BLaER1 (cell line): ENCODE results near the gene CUBN.

Source experiments
- H3K27ac ChIP-seq: shearing (Covaris generic); formaldehyde crosslinking; 2 replicates; pipeline ENCODE4 v1.8.1; 2022
- H3K27me3 ChIP-seq: shearing (Covaris generic); formaldehyde crosslinking; 2 replicates; pipeline ENCODE4 v1.8.1; 2022
- H3K36me3 ChIP-seq: shearing (Covaris generic); formaldehyde crosslinking; 2 replicates; pipeline ENCODE4 v1.8.1; 2022
- H3K4me1 ChIP-seq: shearing (Covaris generic); formaldehyde crosslinking; 2 replicates; pipeline ENCODE4 v1.8.1; 2022
- H3K4me2 ChIP-seq: shearing (Covaris generic); formaldehyde crosslinking; 2 replicates; pipeline ENCODE4 v1.8.1; 2022
- H3K4me3 ChIP-seq: shearing (Covaris generic); formaldehyde crosslinking; 2 replicates; pipeline ENCODE4 v1.8.1; 2022
- H3K9ac ChIP-seq: shearing (Covaris generic); formaldehyde crosslinking; 2 replicates; pipeline ENCODE4 v1.8.1; 2022
- H3K9me3 ChIP-seq: shearing (Covaris generic); formaldehyde crosslinking; 2 replicates; pipeline ENCODE4 v1.8.1; 2022
- H4K20me1 ChIP-seq: shearing (Covaris generic); formaldehyde crosslinking; 2 replicates; pipeline ENCODE4 v1.8.1; 2022
- Cebpa-rat ChIP-seq: shearing (Covaris generic); IDR thresholded peaks from 2 replicates; pipeline ENCODE4 v1.8.1; 2022

CUBN gene

DNA sequence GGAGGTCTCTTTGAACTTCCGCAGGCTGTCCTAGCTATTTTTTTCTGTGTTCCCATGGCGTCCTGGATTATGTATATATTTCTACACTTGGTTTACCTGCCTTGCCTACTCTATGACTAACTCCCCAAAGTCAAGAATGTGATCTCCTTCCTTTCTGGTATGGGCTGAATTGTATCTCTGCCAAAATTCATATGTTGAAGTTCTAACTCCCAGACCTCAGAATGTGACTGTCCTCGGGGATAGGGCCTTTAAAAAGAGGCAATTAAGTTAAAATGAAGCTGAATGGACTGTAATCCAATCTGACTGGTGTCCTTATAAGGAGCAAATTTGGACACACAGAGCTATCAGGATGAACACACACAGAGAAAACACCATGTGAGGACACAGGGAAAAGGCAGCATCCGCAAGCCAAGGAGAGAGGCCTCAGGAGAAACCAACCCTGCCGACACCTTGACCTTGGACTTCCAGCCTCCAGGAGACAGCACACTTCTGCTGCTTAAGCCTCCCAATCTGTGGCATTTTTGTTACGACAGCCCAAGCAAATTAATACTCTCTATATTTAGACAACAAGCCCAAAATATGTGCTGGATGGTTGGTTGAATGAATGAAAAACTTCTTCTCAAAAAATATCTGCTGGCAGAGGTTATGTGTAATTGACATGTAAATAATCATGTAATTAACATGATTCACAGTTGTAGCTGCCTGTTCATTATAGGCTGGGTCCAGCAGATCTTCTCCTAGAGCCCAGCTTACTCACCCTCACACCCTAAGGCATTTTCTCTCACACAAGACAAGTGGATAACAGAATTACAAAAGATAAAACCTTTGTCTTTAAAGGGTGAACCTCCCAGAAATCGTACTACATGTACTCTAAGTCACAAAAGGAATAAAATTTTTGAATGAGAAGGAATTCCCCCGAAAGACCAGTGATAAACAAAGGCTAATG, 123.7 kb downstream of the CUBN start:
- Histone ChIP-seq H3K9me3 (peaks cover 14% of the 10 kb centered on the region; the same call in 1 of the 2 replicates), H3K9ac (no peak overlapping the region), H3K27me3 (no peaks in the 10 kb centered on the region), H3K4me3 (no peak overlapping the region), H3K4me1 (peaks cover 27% of the 10 kb centered on the region), H3K27ac (no peak overlapping the region), H3K36me3 (no peaks in the 10 kb centered on the region), H3K4me2 (no peak overlapping the region), H4K20me1 (no peaks in the 10 kb centered on the region)
- no peak for TF ChIP-seq Cebpa-rat

DNA sequence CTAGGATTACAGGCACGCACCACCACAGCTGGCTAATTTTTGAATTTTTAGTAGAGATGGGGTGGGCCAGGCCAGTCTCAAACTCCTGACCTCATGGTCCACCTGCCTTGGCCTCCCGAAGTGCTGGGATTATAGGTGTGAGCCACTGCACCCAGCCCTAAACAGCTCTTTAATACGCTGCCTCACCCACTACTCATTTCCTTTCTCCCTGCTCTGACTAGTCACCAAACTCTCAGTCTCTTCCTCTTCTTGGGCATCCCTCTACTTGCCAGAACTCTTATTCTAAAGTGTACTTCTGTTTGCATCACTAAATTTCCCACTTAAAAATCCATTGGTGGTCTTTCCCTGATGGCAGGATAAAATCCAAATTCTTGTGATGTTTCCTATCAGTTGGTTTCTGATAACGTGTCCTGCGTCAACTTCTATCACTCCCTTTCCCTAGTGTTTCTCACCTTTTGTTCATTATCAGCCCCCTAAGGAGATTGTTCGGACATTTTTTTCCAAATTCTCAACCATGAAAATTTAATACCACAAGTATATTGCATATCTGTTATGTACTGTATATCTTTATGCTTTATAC, 124.7 kb downstream of the CUBN start:
- Histone ChIP-seq H3K27ac (no peak overlapping the region), H3K4me1 (peaks cover 27% of the 10 kb centered on the region), H3K36me3 (no peaks in the 10 kb centered on the region), H3K9ac (no peak overlapping the region), H3K4me2 (no peak overlapping the region), H3K4me3 (no peak overlapping the region), H3K9me3 (0 out of 2 replicates have a peak, but pooled peaks cover 16% of the 10 kb centered on the region), H3K27me3 (no peaks in the 10 kb centered on the region), H4K20me1 (no peaks in the 10 kb centered on the region)
- TF ChIP-seq Cebpa-rat: no peak

DNA sequence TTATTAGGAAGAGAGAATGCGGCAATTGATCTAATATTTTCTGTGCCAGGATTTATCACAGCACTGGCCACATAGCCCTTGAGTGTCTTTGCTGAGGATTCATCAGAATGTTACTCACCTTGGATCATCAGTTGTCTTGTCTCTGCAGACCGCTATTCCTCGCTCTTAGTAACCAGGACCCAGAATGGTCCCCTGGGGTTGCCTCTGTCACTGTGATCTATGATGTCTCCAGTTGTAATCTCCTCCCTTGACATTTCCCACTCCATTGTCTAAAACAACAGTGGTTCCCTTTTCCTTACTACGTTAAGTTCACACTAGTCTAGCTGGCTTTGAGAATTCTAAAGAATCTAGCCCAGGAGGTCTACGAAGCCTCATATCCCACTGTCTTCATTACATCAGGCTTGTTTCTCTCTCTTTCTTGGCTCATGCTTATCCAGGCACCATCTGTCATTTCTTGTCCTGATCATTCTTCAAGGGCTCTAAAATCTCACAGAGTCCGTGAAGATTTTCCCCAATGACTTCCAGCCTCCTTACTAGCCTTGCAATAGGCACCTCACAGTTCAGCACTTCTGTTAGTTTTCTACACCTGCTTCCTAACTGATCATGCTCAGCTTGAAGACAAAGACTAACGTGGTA, 125.8 kb downstream of the CUBN start:
- Histone ChIP-seq H3K27me3 (no peaks in the 10 kb centered on the region), H3K27ac (no peak overlapping the region), H3K4me2 (peak overlapping the region; percentile 37), H3K4me3 (no peak overlapping the region), H3K9ac (no peak overlapping the region), H3K36me3 (no peaks in the 10 kb centered on the region), H3K4me1 (peaks cover 27% of the 10 kb centered on the region), H4K20me1 (no peaks in the 10 kb centered on the region), H3K9me3 (0 out of 2 replicates have a peak, but pooled peaks cover 16% of the 10 kb centered on the region)
- TF ChIP-seq Cebpa-rat: no peak

DNA sequence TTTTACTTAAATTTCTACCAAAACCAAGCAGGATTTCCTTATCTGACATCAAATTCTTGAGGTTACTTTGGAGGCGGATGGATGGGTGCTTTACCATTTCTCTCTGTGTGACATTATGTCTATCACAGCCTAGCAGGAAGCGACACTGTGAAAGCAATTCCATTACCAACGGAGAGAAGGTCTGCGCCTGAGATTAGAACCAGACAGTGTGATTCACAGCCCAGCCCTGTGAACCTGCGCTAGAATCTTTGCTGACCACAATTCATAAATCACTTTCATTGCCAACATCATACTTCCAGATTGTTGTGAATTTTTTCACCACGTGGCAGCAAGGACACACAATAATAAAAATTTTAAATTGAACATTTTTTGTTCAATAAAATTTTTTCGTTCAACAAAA, 126.5 kb downstream of the CUBN start:
- Histone ChIP-seq H3K9me3 (peaks cover 19% of the 10 kb centered on the region; the same call in 1 of the 2 replicates), H3K4me3 (no peak overlapping the region), H3K4me2 (peak overlapping the region; percentile 37), H3K36me3 (no peaks in the 10 kb centered on the region), H3K27me3 (no peaks in the 10 kb centered on the region), H3K27ac (no peak overlapping the region), H3K4me1 (peaks cover 27% of the 10 kb centered on the region), H3K9ac (no peak overlapping the region), H4K20me1 (no peaks in the 10 kb centered on the region)
- no peak for TF ChIP-seq Cebpa-rat

DNA sequence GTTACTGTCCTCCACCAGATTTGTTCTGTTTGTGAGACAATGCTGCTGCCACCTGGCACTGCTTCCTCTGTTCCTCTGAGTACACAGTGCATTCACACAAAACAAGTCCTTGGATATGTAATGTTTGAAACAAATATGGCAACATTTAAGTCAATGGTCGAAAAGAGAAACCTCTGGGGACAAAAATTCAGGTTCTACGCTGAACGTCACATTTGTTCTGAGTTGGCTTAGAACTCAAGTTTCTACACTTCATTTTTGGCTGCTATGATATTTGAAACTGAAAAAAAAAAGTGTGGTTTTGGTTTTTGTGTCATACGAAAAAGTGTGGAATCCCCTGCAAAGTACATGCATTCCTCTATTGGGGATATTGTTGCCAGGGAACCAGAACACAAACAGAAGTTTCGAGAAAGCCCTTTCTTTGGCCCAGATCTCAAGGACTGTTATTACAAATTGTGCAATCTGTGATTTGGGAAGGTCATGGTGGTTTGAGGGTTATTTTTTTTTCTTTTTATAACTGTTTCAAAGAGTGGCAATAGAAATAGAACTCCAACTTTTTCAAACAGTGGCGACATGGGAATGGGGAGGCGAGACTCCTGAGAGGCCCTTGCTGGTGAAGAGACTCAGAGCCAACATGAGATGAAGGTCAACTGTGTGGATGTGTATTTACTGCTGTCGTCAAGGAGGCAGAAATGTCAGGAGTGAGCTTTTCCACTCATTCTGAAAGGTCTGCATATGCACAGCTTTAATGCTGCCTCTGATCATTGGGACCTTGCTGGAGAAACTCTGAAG, 127.5 kb downstream of the CUBN start:
- H3K4me3 ChIP-seq: no peak overlapping the region
- peak overlapping the region; percentile 37 for H3K4me2 ChIP-seq
- peaks cover 27% of the 10 kb centered on the region for H3K4me1 ChIP-seq
- TF ChIP-seq Cebpa-rat: peak; percentile 40; the same call in 1 of the 2 replicates
- H3K9me3 ChIP-seq: peaks cover 19% of the 10 kb centered on the region; the same call in 1 of the 2 replicates
- H3K9ac ChIP-seq: no peak overlapping the region
- H3K27me3 ChIP-seq: no peaks in the 10 kb centered on the region
- H3K36me3 ChIP-seq: no peaks in the 10 kb centered on the region
- no peaks in the 10 kb centered on the region for H4K20me1 ChIP-seq
- no peak overlapping the region for H3K27ac ChIP-seq

DNA sequence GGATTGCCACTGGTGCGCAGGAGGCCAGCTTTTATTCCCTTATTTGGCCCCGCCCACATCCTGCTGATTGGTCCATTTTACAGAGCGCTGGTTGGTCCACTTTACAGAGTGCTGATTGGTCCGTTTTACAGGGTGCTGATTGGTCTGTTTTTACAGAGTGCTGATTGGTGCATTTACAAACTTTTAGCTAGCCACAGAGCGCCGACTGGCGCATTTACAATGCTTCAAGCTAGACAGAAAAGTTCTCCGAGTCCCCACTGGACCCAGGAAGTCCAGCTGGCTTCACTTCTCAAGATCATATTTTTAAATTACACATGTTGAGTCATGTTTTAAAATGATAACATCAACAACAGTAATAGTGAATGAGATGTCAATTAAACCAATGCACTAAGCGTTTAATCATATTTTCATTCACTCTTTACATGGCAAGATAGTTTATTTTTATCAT, 128.3 kb downstream of the CUBN start:
- no peaks in the 10 kb centered on the region for H4K20me1 ChIP-seq
- H3K27me3 ChIP-seq: no peaks in the 10 kb centered on the region
- H3K9ac ChIP-seq: no peak overlapping the region
- H3K36me3 ChIP-seq: no peaks in the 10 kb centered on the region
- no peak for TF ChIP-seq Cebpa-rat
- peaks cover 33% of the 10 kb centered on the region for H3K4me1 ChIP-seq
- no peak overlapping the region for H3K27ac ChIP-seq
- H3K4me2 ChIP-seq: no peak overlapping the region
- H3K4me3 ChIP-seq: no peak overlapping the region
- H3K9me3 ChIP-seq: peaks cover 19% of the 10 kb centered on the region; the same call in 1 of the 2 replicates

DNA sequence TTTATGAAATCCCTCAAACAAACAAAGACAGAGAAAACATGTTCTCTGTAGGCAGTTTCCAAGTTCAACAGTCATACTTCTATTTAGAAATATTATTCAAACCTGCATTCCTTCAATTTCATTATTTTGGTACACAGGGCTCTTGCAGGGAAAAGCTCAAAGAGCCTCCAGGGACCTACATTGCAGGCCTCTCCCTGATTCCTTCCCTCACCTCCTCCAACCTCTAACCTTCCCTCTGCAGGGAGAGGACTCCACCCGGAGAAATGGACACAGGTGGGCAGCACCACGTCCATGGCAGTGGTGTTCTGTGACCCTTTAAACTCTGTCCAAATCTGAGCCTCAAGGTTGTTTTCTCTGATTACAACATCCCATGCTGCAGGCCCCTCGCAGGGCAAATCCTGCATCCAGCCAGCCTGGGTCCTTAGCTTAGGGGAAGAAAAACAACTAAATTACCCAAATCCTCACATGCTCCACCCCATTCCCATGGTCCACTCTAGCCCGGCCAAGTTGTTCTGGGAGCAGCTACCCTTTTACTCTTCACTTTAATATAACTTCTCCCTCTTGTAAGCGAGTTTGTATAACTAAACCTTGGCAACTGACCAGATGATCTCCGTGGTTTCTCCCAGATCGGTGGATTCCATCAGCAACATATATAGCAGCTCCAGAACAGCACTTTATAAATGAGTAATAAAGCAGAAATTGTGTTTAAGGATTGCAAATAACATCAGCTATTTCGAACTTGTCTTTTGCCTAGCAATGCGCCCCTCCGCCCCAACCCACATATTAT, 129.8 kb downstream of the CUBN start:
- H3K4me1 ChIP-seq: peaks cover 46% of the 10 kb centered on the region
- H3K27me3 ChIP-seq: no peaks in the 10 kb centered on the region
- H3K4me2 ChIP-seq: no peak overlapping the region
- H3K27ac ChIP-seq: no peak overlapping the region
- H3K4me3 ChIP-seq: no peak overlapping the region
- no peaks in the 10 kb centered on the region for H3K36me3 ChIP-seq
- H3K9ac ChIP-seq: no peak overlapping the region
- no peak for TF ChIP-seq Cebpa-rat
- peaks cover 13% of the 10 kb centered on the region; the same call in 1 of the 2 replicates for H3K9me3 ChIP-seq
- H4K20me1 ChIP-seq: no peaks in the 10 kb centered on the region

DNA sequence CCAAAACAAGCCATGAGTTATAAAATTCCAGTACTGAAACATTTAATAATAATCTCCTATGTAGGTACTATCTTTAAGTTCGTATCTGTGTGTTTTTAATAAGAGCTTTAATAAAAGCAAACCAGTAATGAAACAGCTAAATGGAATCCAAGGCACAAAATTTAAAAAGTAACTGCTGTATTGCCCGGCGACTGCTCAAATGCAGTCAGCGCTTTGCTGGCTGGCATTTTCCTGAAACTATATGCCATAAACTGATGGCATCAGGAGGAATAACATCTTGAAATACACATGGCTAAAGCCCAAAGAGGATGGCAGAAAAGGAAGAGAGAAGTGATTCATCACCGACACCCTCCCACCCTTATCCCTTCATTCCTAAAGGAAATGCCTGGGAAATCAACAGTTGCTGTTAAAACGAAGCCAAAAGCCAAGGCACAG, 133.1 kb downstream of the CUBN start:
- Histone ChIP-seq H3K36me3 (no peaks in the 10 kb centered on the region), H3K9me3 (peaks cover 13% of the 10 kb centered on the region; the same call in 1 of the 2 replicates), H3K9ac (no peak overlapping the region), H3K4me1 (peaks cover 20% of the 10 kb centered on the region), H3K27ac (peak overlapping the region; percentile 62), H4K20me1 (no peaks in the 10 kb centered on the region), H3K4me3 (no peak overlapping the region), H3K27me3 (no peaks in the 10 kb centered on the region), H3K4me2 (peak overlapping the region; percentile 32)
- no peak for TF ChIP-seq Cebpa-rat
